NT2/D1 (cell line): ENCODE data around the gene AMY1B.
"Not testable (repeated sequence)": the region's sequence is repeated elsewhere in the genome, so short reads cannot be mapped to it uniquely, and the experiment has no call there.

Experiments used
- SUZ12 ChIP-seq: IDR thresholded peaks from 2 replicates; pipeline ENCODE4 v1.6.1; 2011; ENCODE audit not compliant: insufficient read length, insufficient read depth; ENCODE audit errors: extremely low read depth
- ZNF274 ChIP-seq: IDR thresholded peaks from 2 replicates; pipeline ENCODE4 v1.6.1; 2011; ENCODE audit warnings: mild to moderate bottlenecking, low read depth, low read length

DNA sequence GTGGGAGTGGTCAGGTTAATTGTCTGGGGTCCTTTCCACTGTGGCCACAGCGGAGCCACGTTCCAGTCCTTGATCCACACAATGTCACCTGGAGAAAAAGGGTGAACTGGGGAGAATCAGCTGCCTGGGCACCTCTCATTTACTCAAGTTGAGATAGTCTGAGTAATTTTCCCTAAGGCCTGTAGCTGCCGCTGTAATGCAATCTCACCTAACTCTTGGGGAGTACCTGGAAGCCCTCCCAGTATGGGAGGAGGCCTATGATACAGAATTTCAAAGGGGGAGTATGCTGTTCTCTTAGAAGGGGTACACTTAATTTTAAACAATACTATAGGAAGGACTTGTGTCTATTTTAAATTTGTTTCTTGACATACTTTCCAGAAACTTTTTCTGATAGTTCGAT, 48.4 kb upstream of the AMY1B start:
- not testable (repeated sequence) for TF ChIP-seq ZNF274, SUZ12
